DND-41 (cell line): Measurements from ENCODE around the gene ART4.

Experiments used
- ATAC-seq: fragments of 200-7000 bp; cut with Tn5 transposase; 3 replicates; pipeline ENCODE4 v1.9.1; 2021; ENCODE audit warnings: low read depth; ENCODE audit not compliant: insufficient read depth
- DNase-seq: peaks from one replicate; pipeline ENCODE4 v3.0.0-alpha.2; 2020
- H2AFZ ChIP-seq: 2 replicates; pipeline ENCODE4 v1.6.0; 2012; ENCODE audit warnings: low read depth, low read length
- H3K27ac ChIP-seq: 2 replicates; pipeline ENCODE4 v1.5.1; 2012; ENCODE audit warnings: low read length, inconsistent platforms
- H3K27me3 ChIP-seq: fragments of 200-600 bp; sonication (generic); 2 replicates; pipeline ENCODE4 v1.6.0; 2012; ENCODE audit warnings: low read length, mild to moderate bottlenecking, inconsistent platforms; ENCODE audit not compliant: insufficient read depth, poor library complexity
- H3K36me3 ChIP-seq: 2 replicates; pipeline ENCODE4 v1.5.1; 2012; ENCODE audit warnings: low read length, inconsistent platforms; ENCODE audit not compliant: insufficient read depth
- H3K4me1 ChIP-seq: 2 replicates; pipeline ENCODE4 v1.5.1; 2012; ENCODE audit warnings: mild to moderate bottlenecking, low read length; ENCODE audit not compliant: insufficient read depth
- H3K4me2 ChIP-seq: 2 replicates; pipeline ENCODE4 v1.6.0; 2012; ENCODE audit warnings: mild to moderate bottlenecking, moderate library complexity, low read length, inconsistent platforms; ENCODE audit not compliant: insufficient read depth
- H3K4me3 ChIP-seq, 2 experiments: fragments of 200-600 bp in 1 of 2; shearing (Covaris generic) in 1 of 2; 2 replicates each; pipeline ENCODE4 v1.5.1; 2012 to 2016; ENCODE audit warnings: inconsistent platforms in 2 of 2, low read length in 2 of 2, mild to moderate bottlenecking in 2 of 2, low read depth in 1 of 2, moderate library complexity in 1 of 2
- H3K79me2 ChIP-seq: 2 replicates; pipeline ENCODE4 v1.6.0; 2012; ENCODE audit warnings: low read length, inconsistent platforms; ENCODE audit not compliant: insufficient read depth
- H3K9ac ChIP-seq: 2 replicates; pipeline ENCODE4 v1.6.0; 2012; ENCODE audit warnings: low read depth, mild to moderate bottlenecking, inconsistent platforms, low read length, moderate library complexity
- H3K9me3 ChIP-seq: 2 replicates; pipeline ENCODE4 v1.5.1; 2012; ENCODE audit warnings: low read length, moderate library complexity, mild to moderate bottlenecking, inconsistent platforms; ENCODE audit not compliant: insufficient read depth, severe bottlenecking
- H4K20me1 ChIP-seq: 2 replicates; pipeline ENCODE4 v1.6.0; 2012; ENCODE audit warnings: low read length; ENCODE audit not compliant: insufficient read depth
- CTCF ChIP-seq: IDR thresholded peaks from 2 replicates; pipeline ENCODE4 v1.5.1; 2012; ENCODE audit warnings: borderline replicate concordance, low read length, moderate library complexity, mild to moderate bottlenecking; ENCODE audit not compliant: poor library complexity, severe bottlenecking; ENCODE audit errors: extremely low read depth
- EZH2 ChIP-seq: IDR thresholded peaks from 3 replicates; pipeline ENCODE4 v1.6.1; 2012; ENCODE audit warnings: borderline replicate concordance, low read depth, mild to moderate bottlenecking, moderate library complexity, low read length, inconsistent platforms; ENCODE audit not compliant: severe bottlenecking

Gene ART4

GRCh38 chr12:14843425-14843887 is at the start of gene ART4:
Gene ART4, minus strand, starts transcription at chr12:14843526. Its CDS starts 413 bp downstream, at chr12:14843113.
- H3K79me2 ChIP-seq, result no peaks in the 10 kb centered on the region
- no peak within 1 kb of the TSS for H3K4me2 ChIP-seq
- H2AFZ ChIP-seq, result no peak within 1 kb of the TSS
- H4K20me1 ChIP-seq, result no peaks in the 10 kb centered on the region
- DNase-seq (no peak), ATAC-seq (no peak)
- H3K4me3 ChIP-seq, result no peak within 1 kb of the TSS
- no peak within 1 kb of the TSS for H3K27ac ChIP-seq
- no peak within 1 kb of the TSS for H3K9ac ChIP-seq
- H3K4me1 ChIP-seq, result peaks cover 11% of the 10 kb centered on the region
- H3K27me3 ChIP-seq, result no peaks in the 10 kb centered on the region
- TF ChIP-seq EZH2 (no peak), CTCF (no peak)
- H3K36me3 ChIP-seq, result no peaks in the 10 kb centered on the region
- no peaks in the 10 kb centered on the region for H3K9me3 ChIP-seq

- Histone ChIP-seq H2AFZ (no peak overlapping the region), H3K36me3 (no peaks in the 10 kb centered on the region), H3K4me2 (no peak overlapping the region), H3K79me2 (no peaks in the 10 kb centered on the region), H3K9me3 (no peaks in the 10 kb centered on the region), H3K4me3 (no peak overlapping the region), H3K27me3 (no peaks in the 10 kb centered on the region), H3K4me1 (no peaks in the 10 kb centered on the region), H3K27ac (no peak overlapping the region), H4K20me1 (no peaks in the 10 kb centered on the region), H3K9ac (no peak overlapping the region)
- DNase-seq (no peak), ATAC-seq (no peak)
- TF ChIP-seq EZH2 (no peak), CTCF (no peak)
These were observed 49.6 kb upstream of the ART4 start for GRCh38 chr12:14892726-14893505.

- no peak for DNase-seq
- no peak overlapping the region for H3K27ac ChIP-seq
- H3K4me2 ChIP-seq, result no peak overlapping the region
- no peak for ATAC-seq
- no peak for TF ChIP-seq CTCF
- TF ChIP-seq EZH2, result no peak
- H2AFZ ChIP-seq, result no peak overlapping the region
- H4K20me1 ChIP-seq, result no peaks in the 10 kb centered on the region
- H3K9me3 ChIP-seq, result no peaks in the 10 kb centered on the region
- no peak overlapping the region for H3K4me3 ChIP-seq
- H3K79me2 ChIP-seq, result no peaks in the 10 kb centered on the region
- H3K9ac ChIP-seq, result no peak overlapping the region
- peaks cover 1% of the 10 kb centered on the region; the same call in 1 of the 2 replicates for H3K4me1 ChIP-seq
- H3K36me3 ChIP-seq, result no peaks in the 10 kb centered on the region
- no peaks in the 10 kb centered on the region for H3K27me3 ChIP-seq
These were observed 47.4 kb upstream of the ART4 start for GRCh38 chr12:14890701-14891100.
